Smooth muscle cell of the brain vasculature (primary cell): ENCODE data around the gene PLCB2.

Experiments used
- DNase-seq: peaks from one replicate; pipeline ENCODE4 v3.0.0-alpha.2; 2012; ENCODE audit warnings: low read depth, low spot score

Gene PLCB2

DNA sequence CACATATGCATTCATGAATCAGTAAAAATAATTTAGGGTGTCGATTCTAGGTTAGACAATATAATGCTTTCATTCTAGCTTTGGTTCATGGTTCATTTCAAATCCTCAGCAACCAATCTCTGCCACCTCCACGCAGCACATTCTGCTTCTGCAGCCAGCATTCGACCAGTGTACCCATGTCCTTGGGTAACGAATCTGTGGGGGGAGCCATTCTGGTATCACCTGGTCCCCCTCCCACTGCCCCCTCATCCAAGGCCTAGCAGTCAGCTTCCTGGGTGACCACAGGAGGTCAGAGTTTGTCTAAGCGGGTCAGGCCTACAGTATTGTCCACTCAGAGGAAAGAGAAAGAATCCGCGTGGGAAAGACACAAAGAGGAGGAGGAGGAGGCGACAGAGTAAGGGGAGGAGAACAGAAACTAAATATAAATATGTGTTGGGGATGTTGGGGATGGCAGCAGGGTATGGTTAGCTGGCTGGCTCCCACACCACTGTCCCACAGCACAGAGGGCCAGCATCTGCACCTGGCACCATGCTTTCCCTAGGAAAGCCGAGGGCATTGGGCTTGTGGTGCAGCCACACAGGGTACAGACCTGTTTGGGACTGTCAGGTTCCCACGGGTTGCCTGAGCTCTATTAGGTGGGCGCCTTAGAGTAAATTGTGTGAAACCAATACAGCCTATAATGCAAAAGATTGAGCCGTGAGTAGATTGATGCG lies 56.8 kb downstream of the PLCB2 start:
- no peak for DNase-seq

DNA sequence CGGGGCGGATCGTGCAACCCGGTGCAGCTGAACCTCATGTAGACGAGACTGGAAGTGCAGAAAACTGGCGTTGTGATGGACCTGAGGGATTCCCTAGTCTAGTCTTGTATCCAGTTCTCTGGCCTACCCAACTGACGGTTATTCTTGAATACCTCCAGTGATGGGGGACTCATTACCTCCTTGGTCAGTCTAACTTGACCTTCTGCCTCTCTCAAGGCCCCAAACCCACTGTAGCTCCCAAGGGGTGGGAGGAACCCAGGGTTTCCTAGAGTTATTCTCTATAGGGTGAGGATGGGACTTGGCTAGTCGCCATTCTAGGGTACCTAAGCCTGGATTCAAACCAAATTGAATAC lies 57.5 kb downstream of the PLCB2 start:
- DNase-seq = no peak

DNA sequence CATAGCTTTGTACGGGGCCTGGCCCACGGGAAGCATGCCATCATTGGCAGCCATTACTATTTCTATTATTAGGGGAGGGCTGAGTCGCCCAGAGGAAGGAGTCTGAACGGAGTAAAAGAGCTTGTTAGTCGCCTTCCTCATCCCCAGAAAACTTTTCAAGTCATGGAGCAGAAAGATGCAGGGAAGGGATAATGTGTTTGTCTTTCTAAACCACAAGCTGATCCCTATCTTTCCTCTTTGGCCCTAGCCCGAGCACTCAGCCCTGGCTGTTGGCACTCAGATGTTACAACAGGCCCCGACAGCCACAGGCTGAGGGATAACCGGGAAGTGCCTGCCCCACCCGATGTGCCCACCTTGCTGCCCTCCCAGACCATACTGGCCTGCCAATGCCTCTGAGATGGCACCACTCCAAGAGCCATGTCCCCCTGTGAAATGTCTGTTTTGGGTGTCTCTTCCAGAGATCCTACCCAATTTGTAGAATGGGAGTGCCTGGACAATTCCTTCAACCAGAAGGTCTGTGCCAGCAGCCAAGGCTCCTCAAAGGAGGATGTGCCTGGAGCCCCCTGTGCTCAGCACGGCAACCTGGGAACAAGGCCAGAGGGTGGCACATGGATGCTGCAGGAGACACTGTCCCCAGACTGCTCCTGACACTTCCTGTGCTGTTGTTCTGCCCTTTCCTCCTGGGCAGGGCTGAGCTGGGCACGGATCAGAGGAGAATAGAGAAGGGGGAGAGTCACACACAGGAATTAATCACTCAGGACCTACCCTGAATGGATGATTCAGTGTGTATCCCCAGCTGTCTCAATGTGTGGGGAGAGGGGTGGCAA lies 58.0 kb downstream of the PLCB2 start:
- no peak for DNase-seq

DNA sequence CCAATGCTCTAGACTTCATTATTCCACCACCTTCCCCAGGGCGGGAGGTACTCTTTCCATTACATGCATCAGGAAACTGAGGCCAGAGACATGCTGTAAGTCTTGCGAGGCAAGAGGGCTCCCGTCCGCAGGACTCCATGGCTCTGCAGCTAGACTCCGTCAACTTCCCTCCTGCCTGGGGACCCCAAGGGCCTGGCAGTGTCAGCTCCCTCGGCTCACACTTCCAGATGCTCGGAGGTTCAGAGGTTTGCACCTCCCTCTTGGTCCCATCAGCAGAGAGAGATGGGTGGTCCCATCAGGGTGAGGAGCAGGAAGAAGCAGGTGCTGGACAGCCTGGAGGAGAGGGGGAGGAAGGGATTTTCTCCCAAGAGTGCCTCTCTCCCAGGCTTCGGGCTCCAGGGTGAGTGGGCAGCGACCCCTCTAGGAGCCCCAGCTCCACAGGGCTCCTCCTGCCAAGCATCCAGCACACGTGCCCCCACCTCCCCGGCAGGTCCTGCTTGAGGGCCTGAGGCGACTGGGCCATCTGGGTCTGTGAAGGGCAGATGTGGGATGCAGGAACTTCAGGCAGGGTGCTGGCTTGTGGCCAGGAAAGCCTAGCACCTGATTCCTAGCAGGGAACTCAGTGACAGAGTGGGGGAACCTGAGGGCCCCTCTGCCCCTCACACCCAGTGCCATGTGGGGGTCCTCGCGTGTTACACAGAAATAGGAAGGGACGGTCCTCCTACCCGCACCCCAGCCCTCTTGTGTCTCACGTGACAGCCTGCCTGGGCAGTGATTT lies 59.5 kb downstream of the PLCB2 start:
- DNase-seq = no peak

DNA sequence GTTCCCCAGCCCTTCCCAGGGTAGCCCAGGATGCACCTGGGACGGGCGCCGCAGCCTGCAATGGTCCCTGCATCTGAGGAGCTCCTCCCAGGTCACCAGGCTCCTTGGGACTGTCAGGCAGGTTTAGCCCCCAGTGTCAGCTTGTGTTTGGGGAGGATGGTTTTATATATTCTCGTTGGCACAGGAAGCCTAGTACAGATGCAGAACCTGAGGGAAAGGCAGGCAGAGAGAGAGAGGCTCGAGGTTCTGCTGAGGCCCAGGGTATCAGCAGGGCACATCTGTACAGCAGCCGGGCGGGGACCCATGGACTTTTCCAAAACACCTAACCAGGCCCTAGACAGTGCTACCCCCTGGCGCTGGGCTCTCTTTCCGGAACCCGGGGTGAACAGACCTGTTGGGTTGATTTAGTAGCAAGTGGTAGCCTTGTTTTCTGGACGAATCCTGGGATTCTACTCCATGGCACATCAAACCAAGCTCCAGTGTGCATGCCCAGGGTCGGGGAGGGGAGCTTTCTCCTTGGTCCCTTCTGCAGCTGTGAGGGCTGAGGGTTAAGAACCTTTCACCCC lies 60.2 kb downstream of the PLCB2 start:
- no peak for DNase-seq

DNA sequence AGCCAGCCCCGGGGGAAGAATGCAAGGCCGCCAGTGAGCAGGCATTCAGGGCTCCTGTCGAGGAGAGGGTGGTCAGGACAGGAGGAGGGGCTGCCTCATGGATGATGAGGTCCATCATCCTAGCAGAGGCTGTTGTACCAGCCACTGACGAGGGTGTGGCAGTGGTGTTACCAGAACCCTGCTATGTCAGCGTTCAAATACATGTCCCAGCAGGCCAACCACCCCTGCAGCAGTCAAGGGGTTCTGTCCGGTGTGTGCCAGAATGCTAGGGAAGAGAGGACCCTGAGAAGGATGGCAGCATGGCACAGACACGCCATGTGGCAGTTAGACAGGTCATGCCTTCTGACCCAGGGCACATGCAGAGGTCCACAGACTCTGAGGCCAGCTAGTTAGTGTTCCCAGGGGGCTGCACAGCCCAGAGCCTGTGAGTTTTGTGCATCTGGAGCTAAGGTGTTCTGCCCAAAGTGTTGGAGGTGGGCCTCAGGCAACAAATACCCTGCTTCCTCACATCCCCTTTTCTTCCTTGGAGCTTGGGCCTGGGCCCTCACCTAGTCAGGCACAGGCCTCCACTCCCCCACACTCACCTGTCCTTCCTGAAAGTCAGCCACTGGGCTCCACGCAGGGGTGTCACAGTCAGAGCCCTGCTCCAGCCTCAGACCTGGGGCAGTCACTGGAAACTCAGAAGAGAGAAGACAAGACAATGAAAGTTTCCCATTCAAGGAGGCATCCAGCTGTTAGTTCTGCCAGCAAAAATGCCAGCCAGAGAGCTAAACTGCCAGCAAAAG lies 61.0 kb downstream of the PLCB2 start:
- no peak for DNase-seq

DNA sequence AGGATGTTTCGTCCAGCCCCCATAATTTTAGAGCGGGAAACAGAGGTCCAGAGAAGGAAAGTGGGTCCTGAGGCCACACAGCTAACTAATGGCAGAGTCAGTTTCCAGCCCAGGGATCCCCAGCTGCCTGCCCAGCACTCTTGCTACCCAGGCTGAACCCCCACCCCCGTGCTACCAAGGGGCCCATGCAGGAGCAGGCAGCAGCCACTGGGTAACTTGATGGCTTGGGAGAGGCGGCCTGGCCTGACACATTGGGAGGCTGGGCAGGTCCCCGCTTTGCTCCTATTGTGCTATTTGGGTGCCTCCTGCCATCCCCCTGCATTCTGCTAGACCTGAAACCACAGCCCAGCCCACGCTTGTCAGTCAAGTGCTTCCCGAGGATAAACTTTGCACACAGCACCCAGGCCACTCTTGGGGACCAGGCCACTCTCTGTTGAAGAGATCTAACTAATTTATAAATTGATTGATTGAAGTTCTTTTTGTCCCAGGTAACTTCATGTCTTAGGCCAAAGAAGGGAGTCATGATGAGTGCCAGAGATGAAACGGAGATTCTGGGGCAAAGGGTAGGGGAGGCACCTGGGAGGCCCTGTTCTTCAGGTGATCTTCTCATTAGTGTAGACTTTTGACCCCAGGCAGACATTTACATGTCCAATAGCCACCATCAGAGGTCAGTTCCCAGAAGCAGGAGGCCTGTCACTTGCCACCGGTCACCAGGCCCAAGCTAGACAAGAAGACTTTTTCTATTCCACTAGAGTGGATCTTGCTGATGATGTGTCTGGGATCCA lies 61.9 kb downstream of the PLCB2 start:
- DNase-seq = no peak

DNA sequence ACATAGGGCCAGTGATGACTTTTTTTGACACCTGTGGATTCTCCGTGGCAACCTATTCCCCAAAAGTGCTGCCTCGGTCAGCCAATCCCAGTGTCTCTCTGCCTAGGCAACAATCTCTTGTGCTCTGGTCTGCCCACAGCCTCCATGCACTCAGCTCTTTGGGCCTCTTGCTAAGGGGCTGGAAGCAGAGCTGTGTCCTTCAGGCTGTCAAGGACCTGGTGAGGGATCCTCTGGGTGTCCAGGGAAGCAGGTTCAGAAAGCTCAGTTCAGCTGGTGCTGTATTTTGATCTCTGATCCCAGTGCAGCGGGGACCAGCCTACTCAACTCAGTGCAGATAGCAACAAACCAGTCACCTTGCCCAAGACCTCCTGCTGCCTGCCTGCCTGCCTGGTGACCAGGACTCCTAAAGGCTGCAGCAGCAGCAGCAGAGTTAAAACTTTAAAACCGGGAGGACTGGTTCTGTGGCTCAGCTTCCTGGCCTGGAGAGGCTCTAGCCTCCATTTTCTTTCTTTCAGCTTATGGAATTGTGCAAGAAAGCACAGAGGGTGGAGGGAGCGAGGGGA lies 62.7 kb downstream of the PLCB2 start:
- DNase-seq = no peak

DNA sequence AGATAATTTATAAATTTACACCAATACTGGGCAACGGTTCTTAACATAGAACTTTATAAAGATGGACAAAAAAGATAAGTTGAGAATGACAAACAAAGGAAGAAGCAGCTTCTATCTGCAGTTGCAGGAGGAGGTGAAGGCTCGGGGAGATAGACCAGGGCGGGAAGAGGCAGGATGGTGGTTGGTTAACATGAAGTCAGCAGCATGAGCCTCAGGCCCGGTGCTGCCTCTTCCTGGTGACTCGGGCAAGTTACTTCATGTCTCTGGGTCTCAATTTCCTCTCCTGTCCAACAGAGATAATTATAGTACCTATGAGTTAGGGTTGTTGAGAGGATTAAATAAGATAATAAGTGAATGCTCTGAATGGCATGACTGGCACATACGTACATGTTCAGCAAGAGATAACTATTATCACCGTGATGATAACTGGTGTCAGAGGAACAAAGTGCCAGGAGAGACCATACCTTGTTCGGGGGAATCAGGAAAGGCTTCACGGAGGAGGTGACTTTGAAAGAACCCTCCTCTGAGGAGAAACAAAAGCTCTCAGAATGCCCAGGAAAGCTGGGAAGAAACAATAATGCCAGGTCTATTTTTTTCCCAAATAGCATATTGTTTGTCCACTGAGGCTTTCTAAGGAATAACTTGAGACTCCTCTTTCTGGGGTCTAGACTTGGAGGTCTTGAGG lies 64.5 kb downstream of the PLCB2 start:
- no peak for DNase-seq

DNA sequence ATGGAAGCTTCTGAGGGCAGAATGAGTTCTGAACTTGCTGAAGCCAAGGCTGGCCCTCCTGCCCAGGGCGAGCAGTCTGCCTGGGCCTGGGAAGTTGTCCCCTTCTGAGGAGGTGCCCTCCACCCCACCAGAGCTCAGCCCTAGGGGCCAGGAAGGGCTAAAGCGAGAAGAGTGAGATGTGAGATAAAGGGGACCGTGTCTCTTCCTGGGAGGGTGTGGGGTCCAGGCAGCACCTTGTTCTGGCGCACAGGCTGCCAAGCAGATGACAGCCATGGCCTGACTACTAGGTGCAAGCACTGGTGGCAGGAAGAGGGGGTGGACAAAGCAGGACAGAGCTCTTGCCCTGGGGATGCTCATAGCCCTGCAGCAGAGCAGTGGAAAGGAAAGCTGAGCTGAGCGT lies 65.1 kb downstream of the PLCB2 start:
- no peak for DNase-seq

DNA sequence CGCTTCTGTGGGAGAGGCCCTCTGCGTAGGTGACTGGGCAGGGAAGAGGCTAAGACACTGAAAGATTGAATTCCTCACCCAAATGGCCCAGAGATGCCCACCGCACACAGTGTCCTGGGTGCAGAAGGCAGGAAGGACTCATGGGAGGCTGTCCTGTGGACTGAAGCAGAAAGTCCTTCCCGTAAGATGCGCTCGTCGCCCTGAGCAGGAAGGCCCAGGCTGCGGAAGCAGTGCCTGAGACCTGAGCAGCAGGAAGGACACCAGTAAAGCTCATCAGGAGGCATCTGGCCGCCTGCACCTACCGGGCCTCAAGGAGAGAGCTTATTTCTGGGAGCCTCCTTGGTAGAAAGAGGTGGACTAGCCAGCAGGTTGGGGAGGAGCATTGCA lies 65.5 kb downstream of the PLCB2 start:
- no peak for DNase-seq

DNA sequence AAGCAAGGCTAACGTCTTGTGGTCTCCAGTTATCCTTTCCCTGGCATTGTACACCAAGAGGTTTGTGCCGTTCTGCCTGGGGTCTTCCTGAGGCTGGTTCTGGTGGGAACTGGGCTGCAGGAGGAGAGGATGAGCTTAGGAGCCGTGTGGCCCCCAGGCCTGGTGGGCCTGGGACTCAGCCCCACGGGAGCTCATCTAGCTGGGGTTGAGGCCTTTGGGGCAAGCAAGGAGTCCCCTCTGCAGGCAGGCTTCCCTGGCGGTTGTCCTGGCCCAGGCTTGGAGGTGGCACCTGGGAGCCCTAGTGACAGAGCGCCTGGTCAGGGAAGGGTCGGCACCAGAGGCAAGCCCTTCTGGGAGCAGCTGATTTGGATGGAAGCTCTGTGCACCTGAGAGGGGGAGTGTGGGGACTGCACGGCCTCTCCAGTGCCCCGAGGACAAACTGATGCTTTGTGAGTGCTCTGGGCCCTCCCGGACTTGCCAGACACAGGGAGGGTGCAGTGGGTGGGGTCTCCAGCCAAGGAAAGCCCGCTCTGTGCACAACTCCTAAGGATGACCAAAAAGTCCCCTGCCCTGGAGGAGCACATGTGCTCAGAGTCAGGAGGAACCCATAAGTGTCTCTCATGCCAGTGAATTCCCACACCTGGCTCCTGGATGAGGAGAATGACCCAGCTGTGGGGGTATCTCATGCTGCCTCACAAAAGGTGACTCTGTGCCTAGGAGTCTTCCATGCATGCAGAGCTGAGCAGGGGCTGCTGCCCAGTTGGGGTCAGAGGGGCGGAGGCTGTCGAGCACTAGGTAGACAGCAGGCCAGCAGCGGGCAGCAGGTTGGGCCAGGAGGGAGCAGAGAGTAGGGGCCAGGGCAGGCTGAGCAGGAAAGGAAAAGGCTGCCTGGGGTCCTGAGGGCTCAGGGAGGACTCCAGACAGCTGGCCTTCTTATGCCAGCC lies 66.2 kb downstream of the PLCB2 start:
- no peak for DNase-seq

DNA sequence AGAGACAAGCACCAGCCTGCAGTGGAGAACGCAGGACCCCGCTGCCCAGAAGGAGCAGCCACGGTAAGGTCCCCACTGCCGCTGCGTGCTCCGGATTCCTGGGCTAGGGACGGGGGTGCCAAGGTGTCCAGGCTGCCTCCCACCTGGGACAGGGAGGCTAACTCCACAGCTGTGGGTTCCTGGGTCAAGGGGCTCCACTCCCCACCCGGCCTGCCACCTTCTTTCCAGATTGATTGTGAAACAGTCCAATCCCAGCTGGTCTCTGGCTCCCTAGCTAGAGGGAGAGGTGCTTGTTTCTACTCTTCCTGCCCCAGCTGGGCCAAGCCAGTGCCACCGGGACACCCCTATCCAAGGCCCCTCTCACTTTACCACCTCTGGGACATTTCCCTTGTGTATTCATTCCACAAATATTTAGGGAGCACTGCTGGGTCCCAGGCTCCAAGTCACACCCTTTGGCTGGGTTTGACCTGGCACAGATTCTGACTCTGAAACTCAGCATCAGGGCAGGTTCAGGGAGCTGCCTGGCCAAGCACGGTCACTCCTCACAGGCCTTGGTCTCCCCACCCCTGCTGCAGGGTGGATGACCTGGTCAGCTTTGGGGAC lies 67.0 kb downstream of the PLCB2 start:
- DNase-seq = no peak

DNA sequence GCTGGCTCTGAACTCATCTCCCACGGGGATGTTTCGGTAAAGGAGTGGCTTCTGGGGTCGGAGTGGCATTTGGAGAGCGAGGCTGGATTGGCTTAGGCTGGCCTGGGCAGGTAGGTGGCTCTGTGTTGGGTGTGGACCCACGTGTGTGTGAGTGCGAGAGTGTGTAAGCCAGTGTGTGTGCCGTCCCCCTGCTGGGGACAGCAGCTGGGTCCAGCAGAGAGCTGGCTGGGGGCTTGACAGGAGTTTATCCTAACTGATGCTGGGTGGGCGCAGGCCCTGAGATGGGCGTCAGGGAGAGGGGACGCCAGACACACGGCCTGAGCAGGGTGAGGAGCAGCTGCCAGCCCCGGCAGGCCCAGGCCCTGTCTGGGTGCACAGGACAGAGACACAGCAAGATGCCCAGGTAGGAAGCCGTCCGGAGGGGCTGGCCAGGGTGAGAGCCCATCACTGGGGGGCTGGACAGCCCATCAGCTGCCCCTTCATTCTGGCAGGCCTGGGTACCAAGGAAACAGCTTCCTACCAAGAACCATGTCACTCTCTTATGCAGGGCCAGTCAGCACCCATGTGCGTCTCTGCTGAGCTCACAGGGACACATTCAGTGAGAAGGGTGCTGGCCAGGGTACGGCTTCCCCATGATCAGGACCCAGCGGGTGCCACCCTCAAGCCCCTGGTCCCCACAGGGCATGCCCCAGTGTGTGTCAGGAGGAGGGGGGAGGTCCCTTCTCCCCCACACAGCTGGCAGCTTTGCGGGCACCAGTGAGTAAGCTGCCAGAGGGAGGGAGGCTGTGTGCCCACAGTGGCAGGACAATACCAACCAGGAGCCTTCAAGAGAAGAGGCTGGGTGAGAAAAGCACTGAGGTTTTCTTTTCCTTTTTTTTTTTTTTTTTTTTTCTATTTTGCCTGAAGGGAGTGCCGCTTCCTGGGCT lies 67.8 kb downstream of the PLCB2 start:
- no peak for DNase-seq

DNA sequence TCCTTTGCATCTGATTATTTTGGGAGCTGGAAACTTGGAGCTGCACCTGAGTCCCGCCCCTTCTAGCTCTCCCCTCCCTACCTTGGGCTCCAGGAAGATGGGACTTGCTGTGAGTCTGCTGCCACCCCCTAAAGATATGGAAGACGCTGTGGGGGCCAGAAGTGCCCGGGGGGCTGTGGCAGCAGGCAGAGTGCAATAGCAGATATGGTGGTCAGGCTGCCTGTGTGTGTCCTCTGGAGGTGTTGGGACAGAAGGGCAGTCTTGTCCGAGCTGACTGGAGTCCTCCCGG lies 68.4 kb downstream of the PLCB2 start:
- DNase-seq = no peak

DNA sequence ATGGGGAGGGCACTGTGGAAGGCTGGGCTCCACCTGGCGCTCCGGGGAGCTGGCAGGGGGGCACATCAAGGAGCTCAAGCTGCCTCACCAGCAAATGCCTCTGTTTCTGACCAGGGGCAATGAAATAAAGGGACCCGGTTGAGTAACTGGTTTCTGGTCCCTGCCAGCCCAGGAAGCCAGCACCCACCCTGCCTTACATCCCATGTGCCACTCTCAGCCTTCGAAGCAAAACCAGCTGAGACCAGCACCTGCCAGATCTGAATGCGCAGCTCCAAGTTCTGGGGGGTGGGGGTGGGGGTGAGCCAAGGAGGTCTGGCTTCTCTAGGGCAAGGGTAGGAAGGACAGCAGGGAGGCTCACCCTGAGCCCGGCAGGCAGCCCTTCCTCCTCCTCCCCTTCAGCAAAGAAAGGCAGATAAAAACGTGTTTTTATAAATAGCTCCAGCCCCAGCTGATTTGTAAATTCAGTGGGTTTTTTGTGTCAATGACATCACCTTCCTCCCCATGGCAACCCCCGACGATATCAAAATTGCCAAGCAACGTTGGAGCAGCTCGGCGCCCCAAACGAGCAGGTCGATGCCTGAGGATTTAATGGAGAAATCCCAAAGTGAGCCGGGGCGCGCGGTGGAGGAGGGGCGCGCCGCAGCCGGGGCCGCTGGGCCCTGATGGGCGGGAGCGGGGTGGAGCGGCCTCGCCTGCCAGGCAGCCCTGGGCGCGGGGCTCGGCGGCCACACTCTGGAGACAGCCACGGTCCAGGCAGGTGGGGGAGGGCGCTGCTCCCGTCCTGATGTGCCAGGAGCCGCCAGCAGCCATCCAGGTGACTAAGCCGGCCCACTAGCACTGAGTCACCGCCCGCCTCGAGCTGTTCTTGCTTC lies 69.0 kb downstream of the PLCB2 start, which contains the start of gene PAK6:
Gene PAK6 (plus strand): TSS at position 532 of the 872 bp plus-strand sequence. CDS start 25,723 bp downstream, outside the sequence.
- DNase-seq = no peak
